GM18505 (cell line): ENCODE data around the gene CCDC74A.
"Not testable (repeated sequence)": the region's sequence is repeated elsewhere in the genome, so short reads cannot be mapped to it uniquely, and the experiment has no call there.

Experiments used
- ATAC-seq: cut with Tn5 transposase; IDR thresholded peaks from one replicate; pipeline ENCODE4 v1.9.1; 2021; ENCODE audit not compliant: unreplicated experiment
- POLR2A ChIP-seq: IDR thresholded peaks from 4 replicates; pipeline ENCODE4 v1.6.1; 2011; ENCODE audit warnings: borderline replicate concordance; ENCODE audit not compliant: insufficient read depth, insufficient read length; ENCODE audit errors: extremely low read depth

Gene CCDC74A

DNA sequence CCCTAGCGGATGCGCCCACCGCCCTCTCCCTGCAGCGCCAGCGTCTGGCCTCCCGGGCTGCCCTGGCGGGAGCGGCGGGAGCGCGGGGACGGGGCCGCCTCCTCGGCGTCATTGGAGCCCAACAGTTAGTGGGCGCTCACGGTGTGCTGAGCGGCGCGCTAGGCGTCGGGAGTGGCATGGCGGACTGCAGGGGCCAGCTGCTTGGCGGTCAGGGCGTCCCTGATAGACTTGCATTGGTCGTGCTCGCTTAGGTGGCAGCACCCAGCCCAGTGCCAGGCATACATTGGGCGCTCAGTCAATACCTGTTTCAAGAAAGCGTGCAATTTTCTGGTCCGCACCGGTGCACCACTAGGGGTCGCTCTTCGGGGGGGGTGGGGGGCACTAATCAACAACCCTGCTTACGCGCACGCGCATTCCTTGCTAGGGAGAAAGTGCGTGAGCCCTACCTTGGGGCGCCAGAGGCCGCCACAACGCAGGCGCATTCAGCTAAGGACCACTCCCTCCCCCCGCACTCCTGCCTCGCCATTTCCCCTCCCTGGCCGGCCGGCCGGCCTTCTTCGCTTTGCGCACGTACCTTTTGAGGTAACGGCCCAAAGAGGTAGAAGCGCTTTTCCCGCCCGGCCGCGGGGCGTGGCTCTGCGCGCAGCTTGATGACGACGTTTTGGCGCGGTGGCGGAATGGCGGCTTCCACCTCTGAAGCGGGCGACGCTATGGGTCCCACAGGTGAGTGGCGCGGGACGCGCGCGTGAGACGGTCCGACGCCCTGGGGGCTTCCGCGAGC lies 35.1 kb upstream of the CCDC74A start:
- ATAC-seq = peak; percentile 71
- TF ChIP-seq POLR2A = peak; percentile 51

DNA sequence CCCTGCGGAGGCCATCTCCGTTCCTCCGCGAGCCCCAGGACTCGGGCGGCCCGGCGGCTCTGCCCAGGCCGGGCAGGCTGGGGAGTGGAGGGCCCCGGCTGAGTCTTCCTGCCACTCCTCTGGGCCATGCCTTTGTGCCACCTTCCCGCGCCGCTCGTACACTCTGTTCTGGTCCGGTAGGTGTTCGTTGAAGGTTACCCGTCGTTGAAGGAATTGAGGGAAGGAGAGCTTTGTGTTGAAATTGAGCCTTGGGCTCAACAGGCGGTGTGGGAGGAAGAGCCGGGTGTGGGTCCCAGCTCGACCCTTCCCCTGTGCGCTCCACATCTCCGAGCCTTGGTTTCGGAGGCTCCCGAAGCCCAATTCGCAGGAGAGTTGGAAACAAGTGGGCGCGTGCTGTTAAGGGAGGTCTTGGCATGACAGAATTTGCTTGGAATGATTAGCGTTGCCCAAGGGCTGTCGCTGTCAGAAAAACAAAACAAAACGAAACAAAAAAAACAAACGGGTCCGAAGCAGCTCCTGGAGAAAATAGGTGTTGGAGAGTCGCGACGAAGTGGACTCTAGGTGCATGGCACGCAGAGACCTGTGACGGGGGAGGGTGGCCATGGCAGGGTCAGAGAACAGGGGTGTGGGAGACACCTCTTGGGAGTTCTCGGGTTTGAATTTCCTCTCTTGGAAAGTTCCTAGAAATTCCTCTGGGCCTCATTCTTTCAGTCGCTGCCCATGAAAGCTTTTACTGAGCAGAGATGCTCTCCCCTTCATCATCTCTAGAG lies 34.3 kb upstream of the CCDC74A start:
- no peak for TF ChIP-seq POLR2A

DNA sequence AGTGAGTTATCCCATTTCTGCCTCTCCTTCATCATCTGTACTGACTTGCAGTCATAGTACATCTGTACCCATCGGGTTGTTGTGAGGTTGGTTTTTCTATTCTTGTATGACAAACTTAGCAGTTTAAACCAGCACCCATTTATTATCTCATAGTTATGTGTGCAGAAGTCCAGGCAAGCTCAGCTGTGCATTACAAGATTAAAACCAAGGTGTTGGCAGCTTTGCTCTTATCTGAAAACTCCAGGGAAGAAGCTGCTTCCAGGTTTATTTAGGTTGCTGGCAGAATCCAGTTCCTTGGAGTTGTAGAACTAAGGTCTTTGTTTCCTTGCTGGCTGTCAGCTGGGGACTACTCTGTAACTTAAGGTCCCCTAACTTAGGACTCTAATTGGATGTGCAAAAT lies 32.2 kb upstream of the CCDC74A start:
- ATAC-seq = not testable (repeated sequence)

More for the DNA sequence above, 34.3 kb upstream of the CCDC74A start:
- peak; percentile 25 for ATAC-seq

DNA sequence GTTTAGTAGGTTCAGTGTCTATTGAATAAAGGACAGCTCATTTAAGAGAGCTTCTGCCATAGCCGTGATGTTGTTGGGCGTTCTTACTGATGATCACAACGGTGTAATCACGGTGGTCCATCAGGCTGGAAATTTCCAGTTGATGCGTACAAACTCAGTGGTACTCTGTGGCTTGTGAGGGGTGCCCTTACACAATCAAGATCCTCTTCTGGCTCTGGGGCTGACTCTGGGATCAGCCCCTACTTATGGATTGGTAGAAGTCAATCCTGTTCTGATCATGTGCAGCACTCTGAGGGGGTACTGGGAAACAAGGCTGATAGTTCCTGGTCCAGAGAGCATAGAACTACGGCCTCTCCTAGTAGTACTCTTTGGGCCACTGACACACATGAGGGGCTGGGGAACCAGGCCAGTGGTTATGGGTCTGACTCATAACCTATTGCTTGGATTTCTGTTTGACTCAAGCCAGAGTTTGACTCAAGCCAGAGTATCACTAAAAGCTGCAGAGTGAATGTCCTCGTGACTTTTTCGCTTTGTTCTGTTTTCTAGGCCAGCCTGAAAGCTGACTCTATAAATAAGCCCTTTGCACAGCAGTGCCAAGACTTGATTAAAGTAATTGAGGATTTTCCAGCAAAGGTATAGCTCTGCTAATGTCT lies 29.2 kb upstream of the CCDC74A start:
- ATAC-seq = peak; percentile 88

DNA sequence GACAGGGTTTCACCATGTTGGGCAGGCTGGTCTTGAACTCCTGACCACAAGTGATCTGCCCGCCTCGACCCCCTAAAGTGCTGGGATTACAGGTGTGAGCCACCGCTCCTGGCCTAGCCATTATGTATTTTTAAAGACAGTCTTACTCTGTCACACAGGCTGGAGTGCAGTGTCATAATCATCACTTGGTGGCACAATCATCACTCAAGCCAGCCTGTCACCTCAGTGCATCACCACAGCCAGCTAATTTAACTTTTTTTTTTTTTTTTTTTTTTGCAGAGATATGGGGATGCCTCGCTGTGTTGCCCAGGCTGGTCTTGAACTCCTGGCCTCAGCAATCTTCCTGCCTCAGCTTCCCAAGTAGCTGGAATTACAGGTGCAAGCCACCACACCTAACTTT lies 24.1 kb upstream of the CCDC74A start:
- ATAC-seq = not testable (repeated sequence)

DNA sequence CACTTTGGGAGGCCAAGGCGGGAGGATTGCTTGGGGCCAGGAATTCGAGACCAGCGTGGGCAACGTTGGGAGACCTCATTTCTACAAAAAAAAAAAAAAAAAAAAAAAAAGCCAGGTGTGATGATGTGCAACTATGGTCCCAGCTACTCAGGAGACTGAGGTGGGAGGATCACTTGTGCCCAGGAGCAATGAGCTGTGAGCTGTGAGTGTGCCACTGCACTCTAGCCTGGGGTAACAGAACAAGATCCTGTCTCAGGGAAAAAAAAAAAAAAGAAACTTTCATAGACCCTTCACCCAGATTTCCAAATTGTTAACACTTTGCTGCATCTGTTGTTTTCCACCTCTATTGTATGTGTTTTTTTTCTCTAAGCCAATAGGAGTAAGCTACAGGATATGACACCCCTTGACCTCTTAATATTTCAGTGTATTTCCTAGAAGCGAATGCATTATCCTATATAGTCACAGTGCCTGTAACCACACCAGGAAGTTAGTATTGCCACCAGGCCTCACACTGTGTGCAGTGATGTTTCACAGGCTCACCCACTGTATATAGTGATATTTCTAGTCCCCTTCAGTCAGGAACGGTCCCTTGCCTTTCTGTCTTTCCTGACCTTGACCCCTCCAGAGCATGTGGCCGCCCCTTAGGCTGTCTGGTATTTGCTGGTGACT lies 23.5 kb upstream of the CCDC74A start:
- not testable (repeated sequence) for ATAC-seq

DNA sequence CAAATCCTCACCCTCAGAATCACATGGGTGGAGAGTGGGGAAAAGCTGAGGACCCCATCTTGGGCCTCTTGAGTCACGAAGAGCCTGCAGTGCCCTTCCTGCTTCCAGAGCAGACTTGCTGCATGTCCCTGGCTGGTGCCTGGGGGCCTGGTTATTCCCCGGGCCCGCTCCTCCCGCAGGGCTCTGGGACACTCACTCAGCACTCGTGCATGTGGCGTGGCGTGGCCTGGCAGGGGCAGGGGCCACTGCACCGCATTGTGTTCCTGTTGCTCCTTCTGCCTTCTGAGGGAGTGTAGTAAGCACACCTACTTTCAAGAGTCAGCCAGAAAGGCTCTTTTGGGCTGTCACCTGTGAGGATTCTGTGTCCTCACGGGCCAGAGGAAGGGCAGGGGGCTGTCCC lies 18.1 kb upstream of the CCDC74A start:
- no peak for ATAC-seq
- no peak for TF ChIP-seq POLR2A

DNA sequence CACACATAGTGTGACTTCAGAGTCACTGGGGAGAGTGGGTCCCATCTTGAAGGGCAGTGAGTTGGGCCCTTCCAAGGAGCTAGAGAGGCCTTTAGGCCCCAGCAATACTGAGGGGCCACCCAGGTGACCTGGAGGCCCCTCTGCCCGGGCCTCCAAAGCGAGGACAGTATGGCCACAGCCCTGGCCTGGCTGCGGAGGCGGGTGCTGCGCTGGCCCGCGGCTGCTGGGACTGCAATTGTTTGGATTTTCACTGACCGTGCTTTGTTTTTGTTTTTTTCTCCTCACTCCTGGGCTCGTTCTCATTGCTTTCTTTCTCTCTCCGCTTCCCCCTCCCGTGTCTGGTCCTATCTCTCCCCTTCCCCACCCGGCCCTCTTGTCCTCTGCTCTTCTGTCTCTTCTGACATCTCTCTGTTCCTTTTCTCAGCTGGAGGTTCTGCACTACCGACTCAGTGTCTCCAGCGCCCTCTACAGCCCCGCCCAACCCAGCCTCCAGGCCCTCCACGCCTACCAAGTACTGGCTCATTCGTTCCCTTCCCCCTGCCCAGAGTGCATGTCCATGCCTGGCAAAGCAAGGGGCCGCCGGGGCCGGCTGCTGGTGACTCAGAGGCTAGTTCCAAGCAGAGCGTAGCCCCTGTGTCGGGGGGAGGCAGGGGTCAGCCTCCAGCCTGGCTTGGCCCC lies 16.3 kb upstream of the CCDC74A start:
- ATAC-seq = not testable (repeated sequence)

DNA sequence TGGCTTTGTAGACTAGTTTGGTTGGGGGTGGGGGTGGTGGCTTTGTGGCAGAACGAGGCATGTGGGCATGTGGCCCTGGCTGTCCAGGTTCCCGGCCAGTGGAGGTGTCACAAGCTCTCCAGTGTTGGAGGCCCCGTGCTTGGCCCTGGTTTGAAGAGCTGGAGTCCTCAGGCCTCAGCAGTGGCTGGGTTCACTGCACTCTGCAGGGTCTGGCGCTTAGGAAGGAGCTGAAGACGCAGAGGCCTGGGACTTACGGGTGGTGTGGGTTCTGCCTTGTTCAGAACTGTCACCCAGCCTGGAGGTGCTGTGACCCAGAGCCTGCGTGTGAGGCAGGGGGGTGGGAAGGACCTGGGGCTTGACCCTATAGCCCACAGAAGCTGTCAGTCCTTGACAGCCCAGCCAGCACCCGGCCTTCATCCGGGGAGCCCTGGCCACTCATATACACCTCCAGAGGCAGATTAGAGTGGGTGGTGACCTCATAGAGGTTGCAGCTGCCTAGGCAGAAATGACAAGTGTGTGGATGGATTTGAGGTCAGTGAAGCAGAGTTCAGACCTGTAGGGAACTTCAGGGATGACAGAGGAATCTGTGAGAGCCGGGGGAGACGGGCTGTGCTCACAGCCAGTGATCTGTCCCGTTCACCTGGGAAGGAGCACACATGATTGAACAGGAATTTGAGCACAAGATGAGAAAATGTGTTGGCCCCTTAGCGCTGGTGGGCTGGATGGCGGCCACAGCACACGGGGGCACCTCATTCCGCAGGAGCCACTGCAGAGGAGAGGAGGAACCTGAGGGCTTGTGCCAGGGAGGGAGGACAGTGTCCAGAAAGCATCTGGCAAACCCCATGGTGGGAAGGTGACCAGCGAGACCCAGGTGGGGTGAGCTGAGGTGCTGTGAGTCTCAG lies 15.5 kb upstream of the CCDC74A start:
- not testable (repeated sequence) for ATAC-seq

DNA sequence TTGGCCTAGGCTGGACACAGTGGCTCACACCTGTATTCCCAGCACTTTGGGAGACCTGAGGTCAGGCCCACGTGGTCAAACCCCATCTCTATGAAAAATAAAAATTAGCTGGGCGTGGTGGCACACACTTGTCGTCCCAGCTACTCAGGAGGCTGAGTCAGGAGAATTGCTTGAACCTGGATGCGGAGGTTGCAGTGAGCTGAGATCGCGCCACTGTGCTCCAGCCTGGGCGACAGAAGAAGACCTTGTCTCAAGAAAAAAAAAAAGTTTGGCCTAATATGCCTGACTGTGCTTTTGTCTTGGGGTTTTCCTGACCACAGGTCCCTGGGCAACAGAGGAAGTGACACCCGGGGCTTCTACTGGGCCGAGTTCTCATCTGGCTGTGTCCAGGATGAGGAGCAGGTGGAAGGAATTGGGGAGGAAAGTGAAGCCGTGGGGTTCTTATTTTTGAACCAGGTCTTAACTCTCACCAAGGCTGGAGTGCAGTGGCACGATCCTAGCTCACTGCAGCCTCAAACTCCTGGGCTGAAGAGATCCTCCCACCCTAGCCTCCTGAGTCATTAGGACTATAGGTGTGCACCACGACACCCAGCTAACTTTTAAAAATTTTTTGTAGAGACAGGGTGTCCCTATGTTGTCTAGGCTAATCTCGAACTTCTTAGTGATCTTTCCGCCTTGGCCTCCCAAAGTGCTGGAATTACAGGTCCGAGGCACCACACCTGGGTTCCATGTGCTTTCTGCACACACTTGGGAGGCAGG lies 13.1 kb upstream of the CCDC74A start:
- peak; percentile 70 for ATAC-seq

DNA sequence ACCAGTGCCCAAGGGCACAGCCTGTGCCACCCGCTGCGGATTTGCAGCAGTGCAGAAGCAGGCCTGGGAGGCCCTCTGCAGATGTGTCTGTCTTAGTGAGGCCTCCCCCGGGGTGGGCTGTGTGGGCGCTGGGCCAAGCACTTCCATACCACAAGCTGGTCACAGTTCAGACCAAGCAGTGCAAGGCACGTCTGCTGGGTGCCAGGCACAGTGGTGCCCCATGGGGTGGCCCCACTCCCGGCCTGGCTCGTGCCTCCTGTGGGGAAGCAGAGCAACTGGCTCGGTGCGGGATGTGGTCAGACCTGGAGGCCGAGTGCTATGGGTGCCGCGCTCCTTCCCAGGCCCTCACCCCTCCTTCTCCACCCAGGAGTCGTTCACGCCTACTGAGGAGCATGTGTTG lies 12.5 kb upstream of the CCDC74A start:
- ATAC-seq = not testable (repeated sequence)

DNA sequence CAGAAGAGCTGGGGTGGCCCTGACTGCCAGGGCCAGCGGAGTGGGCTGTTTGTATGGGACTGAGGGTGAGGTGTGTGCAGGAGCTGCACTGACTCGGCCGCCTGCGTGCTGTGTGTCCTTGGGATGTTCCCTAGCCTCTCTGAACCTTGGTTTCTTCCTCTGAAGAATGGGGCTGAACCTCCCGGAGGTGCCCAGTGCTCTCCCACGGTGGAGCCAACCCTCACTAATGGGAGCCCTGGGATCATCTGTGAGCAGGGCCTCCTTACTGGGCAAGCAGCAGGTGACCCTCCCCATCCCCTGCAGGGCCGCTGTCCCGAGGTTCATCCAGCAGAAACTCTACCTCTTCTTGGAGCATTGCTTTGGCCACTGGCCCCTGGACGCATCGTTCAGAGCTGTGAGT lies 11.7 kb upstream of the CCDC74A start:
- ATAC-seq = no peak
- no peak for TF ChIP-seq POLR2A

DNA sequence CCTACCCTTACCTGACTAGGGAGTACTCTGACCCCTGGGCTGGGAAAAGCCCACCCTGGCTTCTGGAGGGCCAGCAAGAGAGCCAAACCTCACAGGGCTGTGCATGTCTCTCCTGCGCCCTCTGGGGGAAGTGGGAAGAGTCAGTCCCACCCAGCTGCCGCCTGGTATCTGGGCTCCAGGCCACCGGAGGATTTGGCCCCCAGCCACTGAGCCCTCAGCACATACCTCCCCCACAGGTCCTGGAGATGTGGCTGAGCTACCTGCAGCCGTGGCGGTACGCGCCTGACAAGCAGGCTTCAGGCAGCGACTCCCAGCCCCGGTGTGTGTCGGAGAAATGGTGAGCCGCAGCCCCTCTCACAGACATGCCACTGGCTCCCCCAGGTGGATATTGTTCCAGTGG lies 11.1 kb upstream of the CCDC74A start:
- not testable (repeated sequence) for ATAC-seq
